ENCODE results near the gene ABCA2. TPM values are rescaled to one million over a fixed set of nuclear protein-coding genes. Genes with fewer than 3 reads are reported as not detected.
"Not testable (repeated sequence)": the region's sequence is repeated elsewhere in the genome, so short reads cannot be mapped to it uniquely, and the experiment has no call there.

ABCA2 gene
- total and polyA plus RNA-seq, 4 donors = 46.8 to 151 (median 95.4) TPM

- Histone ChIP-seq H3K27ac (ENCODE audit: low read depth, low read length) (no peak overlapping the region), H3K9me3 (ENCODE audit: control insufficient read depth, insufficient read depth, low read length) (no peaks in the 10 kb centered on the region), H3K4me1 (ENCODE audit: control insufficient read depth, insufficient read depth, low read length) (peaks cover 34% of the 10 kb centered on the region), H3K27me3 (ENCODE audit: control insufficient read depth, insufficient read depth, low read length) (peaks cover under 1% of the 10 kb centered on the region), H3K4me3 (ENCODE audit: low read depth, low read length) (no peak overlapping the region), H3K36me3 (ENCODE audit: control insufficient read depth, insufficient read depth, low read length) (peaks cover 42% of the 10 kb centered on the region)
- 52% methylated on average over 54 of the region's 55 CpGs for WGBS (ENCODE audit: insufficient coverage)
- DNase-seq (ENCODE audit: low read depth in 4 of 6, low spot score in 6 of 6) = peak in 2 of 6 donors; percentile 66 to 75
These were observed 36.2 kb upstream of the ABCA2 start for GRCh38 chr9:137064027-137064879.

DNA sequence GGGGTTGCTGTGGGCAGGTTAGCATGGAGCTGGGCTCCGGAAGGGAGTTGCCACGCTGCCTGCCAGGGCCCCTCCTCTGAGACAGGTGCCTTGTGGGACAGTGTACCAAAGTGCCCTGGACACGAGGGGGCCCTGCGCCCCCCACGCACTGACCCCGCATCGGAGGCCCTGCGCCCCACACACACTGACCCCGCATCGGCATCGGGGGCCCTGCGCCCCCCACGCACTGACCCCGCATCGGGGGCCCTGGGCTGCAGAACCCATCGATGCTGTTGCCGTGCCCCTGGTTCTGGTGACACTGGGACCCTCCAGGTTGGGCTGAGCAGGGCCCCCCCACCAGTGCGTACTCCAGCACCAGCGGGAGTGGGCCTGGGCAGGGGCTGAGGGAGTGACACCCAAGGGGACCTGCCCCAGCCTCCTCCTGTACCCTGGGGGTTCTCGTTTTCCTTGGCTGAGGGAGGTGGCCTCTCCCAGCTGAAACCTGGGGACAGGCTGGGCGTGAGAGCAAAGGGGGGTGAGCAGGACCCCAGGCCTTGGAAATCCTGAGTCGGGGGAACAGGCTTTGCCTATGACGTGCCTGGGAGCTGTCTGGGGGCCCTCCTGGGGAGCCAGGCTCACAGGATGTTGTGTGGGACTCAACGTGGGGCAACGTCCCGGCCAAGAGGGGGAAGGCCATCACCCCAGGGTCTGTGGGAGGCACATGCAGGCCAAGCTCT lies 35.4 kb upstream of the ABCA2 start:
- no peak overlapping the region for H3K4me3 ChIP-seq (ENCODE audit: low read depth, low read length)
- WGBS (ENCODE audit: insufficient coverage) = 78% methylated on average over 19 of the region's 26 CpGs

GRCh38 chr9:137062798-137063197 lies 34.8 kb upstream of the ABCA2 start:
- not testable (repeated sequence) for DNase-seq (ENCODE audit: low read depth in 4 of 6, low spot score in 6 of 6); H3K27ac ChIP-seq (ENCODE audit: low read depth, low read length); H3K27me3 ChIP-seq (ENCODE audit: control insufficient read depth, insufficient read depth, low read length); H3K9me3 ChIP-seq (ENCODE audit: control insufficient read depth, insufficient read depth, low read length); H3K4me3 ChIP-seq (ENCODE audit: low read depth, low read length)
- Histone ChIP-seq H3K36me3 (ENCODE audit: control insufficient read depth, insufficient read depth, low read length) (peaks cover 37% of the 10 kb centered on the region), H3K4me1 (ENCODE audit: control insufficient read depth, insufficient read depth, low read length) (peaks cover 24% of the 10 kb centered on the region)
- WGBS (ENCODE audit: insufficient coverage) = 77% methylated on average over 4 of the region's 9 CpGs

More for the DNA sequence above, 35.4 kb upstream of the ABCA2 start:
- peaks cover 27% of the 10 kb centered on the region for H3K4me1 ChIP-seq (ENCODE audit: control insufficient read depth, insufficient read depth, low read length)
- peaks cover 42% of the 10 kb centered on the region for H3K36me3 ChIP-seq (ENCODE audit: control insufficient read depth, insufficient read depth, low read length)
- no peak for DNase-seq (ENCODE audit: low read depth in 4 of 6, low spot score in 6 of 6)
- no peaks in the 10 kb centered on the region for H3K9me3 ChIP-seq (ENCODE audit: control insufficient read depth, insufficient read depth, low read length)
- H3K27ac ChIP-seq (ENCODE audit: low read depth, low read length) = no peak overlapping the region
- no peaks in the 10 kb centered on the region for H3K27me3 ChIP-seq (ENCODE audit: control insufficient read depth, insufficient read depth, low read length)

- Histone ChIP-seq H3K27ac (ENCODE audit: low read depth, low read length) (no peak overlapping the region), H3K9me3 (ENCODE audit: control insufficient read depth, insufficient read depth, low read length) (no peaks in the 10 kb centered on the region), H3K27me3 (ENCODE audit: control insufficient read depth, insufficient read depth, low read length) (no peaks in the 10 kb centered on the region), H3K4me1 (ENCODE audit: control insufficient read depth, insufficient read depth, low read length) (peaks cover 27% of the 10 kb centered on the region), H3K4me3 (ENCODE audit: low read depth, low read length) (no peak overlapping the region), H3K36me3 (ENCODE audit: control insufficient read depth, insufficient read depth, low read length) (peaks cover 36% of the 10 kb centered on the region)
- 88% methylated on average over 12 of the region's 15 CpGs for WGBS (ENCODE audit: insufficient coverage)
- DNase-seq (ENCODE audit: low read depth in 4 of 6, low spot score in 6 of 6) = no peak
These were observed 34.3 kb upstream of the ABCA2 start for GRCh38 chr9:137062384-137062783.

DNA sequence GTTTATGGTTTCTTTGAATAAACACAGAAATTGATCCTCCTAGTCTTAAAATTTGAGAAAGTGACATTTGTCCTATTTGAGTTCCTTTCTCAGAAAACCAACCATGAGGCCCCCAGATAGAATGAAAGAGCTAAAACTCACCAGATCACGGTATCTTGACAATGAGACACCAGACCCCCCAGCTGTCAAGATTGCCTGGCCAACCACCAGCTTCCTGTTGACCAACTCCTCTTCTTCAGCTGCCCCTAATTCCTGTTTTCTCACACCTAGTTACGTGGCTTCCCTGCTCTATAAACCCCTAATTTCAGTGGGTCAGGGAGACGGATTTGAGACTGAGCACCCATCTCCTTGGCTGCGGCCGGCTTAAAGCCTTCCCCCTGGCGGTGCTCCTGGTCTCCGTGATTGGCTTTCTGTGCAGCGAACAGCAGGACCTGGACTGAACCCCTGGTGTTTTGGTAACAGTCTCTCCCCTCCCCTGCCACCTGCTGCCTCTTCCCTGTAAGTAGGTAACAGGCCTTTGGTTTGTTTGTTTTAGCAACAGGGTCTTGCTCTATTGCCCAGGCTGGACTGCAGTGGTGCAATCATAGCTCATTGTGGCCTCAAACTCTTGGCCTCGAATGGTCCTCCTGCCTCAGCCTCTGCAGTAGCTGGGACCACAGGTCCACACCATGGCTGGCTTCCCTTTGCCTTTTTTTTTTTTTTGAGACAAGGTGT lies 30.6 kb upstream of the ABCA2 start:
- Histone ChIP-seq H3K9me3 (ENCODE audit: control insufficient read depth, insufficient read depth, low read length) (no peaks in the 10 kb centered on the region), H3K4me3 (ENCODE audit: low read depth, low read length) (no peak overlapping the region), H3K27ac (ENCODE audit: low read depth, low read length) (no peak overlapping the region), H3K4me1 (ENCODE audit: control insufficient read depth, insufficient read depth, low read length) (peaks cover 53% of the 10 kb centered on the region), H3K36me3 (ENCODE audit: control insufficient read depth, insufficient read depth, low read length) (peaks cover 17% of the 10 kb centered on the region), H3K27me3 (ENCODE audit: control insufficient read depth, insufficient read depth, low read length) (peaks cover 12% of the 10 kb centered on the region)
- no peak for DNase-seq (ENCODE audit: low read depth in 4 of 6, low spot score in 6 of 6)
- WGBS (ENCODE audit: insufficient coverage) = 82% methylated on average over 7 of the region's 9 CpGs

DNA sequence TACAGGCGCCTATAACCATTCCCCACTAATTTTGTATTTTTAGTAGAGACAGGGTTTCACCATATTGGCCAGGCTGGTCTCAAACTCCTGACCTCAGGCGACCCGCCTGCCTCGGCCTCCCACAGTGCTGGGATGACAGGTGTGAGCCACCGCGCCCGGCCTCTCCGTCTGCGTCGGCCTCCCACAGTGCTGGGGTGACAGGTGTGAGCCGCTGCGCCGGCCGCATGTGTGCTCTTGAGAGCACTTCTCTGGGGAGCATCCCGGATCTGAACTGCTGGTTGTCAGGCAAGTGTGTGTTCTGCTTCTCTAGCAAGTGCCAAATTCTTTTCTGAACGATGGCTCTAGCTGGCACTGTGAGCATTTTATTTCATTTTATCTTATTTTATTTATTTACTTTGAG lies 29.5 kb upstream of the ABCA2 start:
- Histone ChIP-seq H3K27ac (ENCODE audit: low read depth, low read length) (no peak overlapping the region), H3K36me3 (ENCODE audit: control insufficient read depth, insufficient read depth, low read length) (peaks cover 7% of the 10 kb centered on the region), H3K27me3 (ENCODE audit: control insufficient read depth, insufficient read depth, low read length) (peaks cover 22% of the 10 kb centered on the region), H3K4me1 (ENCODE audit: control insufficient read depth, insufficient read depth, low read length) (peaks cover 55% of the 10 kb centered on the region), H3K9me3 (ENCODE audit: control insufficient read depth, insufficient read depth, low read length) (no peaks in the 10 kb centered on the region), H3K4me3 (ENCODE audit: low read depth, low read length) (no peak overlapping the region)
- 41% methylated on average over 12 of the region's 16 CpGs for WGBS (ENCODE audit: insufficient coverage)
- no peak for DNase-seq (ENCODE audit: low read depth in 4 of 6, low spot score in 6 of 6)

DNA sequence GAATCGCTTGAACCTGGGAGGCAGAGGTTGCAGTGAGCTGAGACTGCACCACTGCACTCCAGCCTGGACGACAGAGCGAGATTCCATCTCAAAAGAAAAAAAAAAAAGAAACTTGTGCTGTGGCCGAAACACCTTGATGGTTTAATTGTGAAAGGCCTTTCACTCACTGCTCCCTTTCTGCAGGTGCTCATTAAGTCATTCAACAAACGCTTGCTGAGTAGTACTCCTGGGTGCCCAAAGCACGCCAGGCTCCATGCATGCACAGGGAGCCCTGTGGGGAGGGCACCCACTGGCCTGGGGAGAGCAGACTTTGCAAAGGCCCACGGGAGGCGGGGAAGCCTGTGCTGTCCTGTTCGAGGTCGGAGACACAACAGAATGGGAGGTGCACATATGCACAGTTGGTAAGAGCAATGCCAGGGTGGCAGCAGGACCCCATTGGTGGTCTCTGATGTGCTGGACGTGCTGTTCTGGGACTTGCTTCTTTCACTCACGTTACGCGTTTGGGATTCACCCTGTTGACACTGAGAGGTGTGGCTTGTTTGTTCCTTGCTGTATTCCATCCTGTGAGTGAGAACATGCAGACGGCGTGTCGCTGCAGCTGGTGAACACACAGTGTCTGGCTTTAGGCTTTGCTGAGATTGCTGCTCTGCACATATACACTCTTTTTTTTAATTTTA lies 28.8 kb upstream of the ABCA2 start:
- Histone ChIP-seq H3K4me1 (ENCODE audit: control insufficient read depth, insufficient read depth, low read length) (peaks cover 55% of the 10 kb centered on the region), H3K4me3 (ENCODE audit: low read depth, low read length) (no peak overlapping the region), H3K27me3 (ENCODE audit: control insufficient read depth, insufficient read depth, low read length) (peaks cover 29% of the 10 kb centered on the region), H3K9me3 (ENCODE audit: control insufficient read depth, insufficient read depth, low read length) (no peaks in the 10 kb centered on the region), H3K27ac (ENCODE audit: low read depth, low read length) (no peak overlapping the region), H3K36me3 (ENCODE audit: control insufficient read depth, insufficient read depth, low read length) (peaks cover 9% of the 10 kb centered on the region)
- no peak for DNase-seq (ENCODE audit: low read depth in 4 of 6, low spot score in 6 of 6)
- 70% methylated on average over 10 of the region's 17 CpGs for WGBS (ENCODE audit: insufficient coverage)

DNA sequence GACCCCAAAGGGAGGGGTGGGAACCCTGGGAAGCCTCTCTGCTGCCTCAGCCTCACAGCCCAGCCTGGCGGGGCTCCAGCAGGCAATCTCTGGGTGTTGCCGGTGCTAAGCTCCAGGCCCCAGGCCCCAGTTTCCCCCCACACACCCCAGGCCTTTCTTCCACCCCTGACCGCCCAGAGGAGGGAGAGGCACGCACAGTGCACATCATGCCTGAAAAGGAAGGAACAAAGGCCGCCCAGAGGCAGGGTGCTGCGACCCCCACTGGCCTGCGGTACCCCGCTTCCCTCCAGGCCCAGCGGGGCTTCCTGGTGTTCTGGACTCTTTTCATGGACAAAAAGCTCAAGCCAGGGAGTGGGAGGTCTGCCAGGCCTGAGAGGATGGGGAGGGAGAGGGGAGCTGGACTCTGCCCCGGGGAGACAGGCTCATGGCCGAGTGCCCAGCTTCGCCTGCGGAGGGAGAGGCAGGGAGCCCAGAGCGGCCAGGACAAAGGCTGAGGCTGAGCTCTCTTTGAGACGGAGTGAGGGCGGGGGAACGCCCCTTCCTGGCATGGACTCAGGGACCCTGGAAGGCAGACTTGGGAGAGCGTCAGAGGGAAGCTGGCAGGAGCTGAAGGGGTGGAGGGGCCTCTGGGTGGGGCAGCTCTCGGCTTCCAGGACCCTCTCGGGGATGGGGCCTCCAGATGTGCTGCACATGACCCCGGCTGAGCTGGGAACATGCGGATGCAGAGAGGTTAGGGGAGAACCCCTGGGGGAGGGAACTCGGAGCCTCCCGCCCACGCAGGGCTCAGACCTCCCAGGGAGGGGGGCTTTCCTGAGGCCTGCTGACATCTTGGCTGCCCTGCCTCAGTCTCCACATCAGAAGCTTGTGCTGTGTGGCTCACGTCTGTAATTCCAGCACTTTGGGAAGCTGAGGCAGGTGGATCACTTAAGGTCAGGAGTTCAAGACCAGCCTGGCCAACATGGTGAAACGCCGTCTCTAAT lies 27.6 kb upstream of the ABCA2 start:
- H3K9me3 ChIP-seq (ENCODE audit: control insufficient read depth, insufficient read depth, low read length) = no peaks in the 10 kb centered on the region
- H3K27ac ChIP-seq (ENCODE audit: low read depth, low read length) = peak overlapping the region; percentile 94
- 27% methylated on average over 24 of the region's 28 CpGs for WGBS (ENCODE audit: insufficient coverage)
- peak; percentile 78 to 98 (median 88) for DNase-seq (ENCODE audit: low read depth in 4 of 6, low spot score in 6 of 6)
- peaks cover 55% of the 10 kb centered on the region for H3K4me1 ChIP-seq (ENCODE audit: control insufficient read depth, insufficient read depth, low read length)
- peaks cover 21% of the 10 kb centered on the region for H3K36me3 ChIP-seq (ENCODE audit: control insufficient read depth, insufficient read depth, low read length)
- H3K27me3 ChIP-seq (ENCODE audit: control insufficient read depth, insufficient read depth, low read length) = peaks cover 34% of the 10 kb centered on the region
- no peak overlapping the region for H3K4me3 ChIP-seq (ENCODE audit: low read depth, low read length)
